HCT116 (cell line): Measurements from ENCODE around the gene SETD1B. TPM values are rescaled to one million over a fixed set of nuclear protein-coding genes. Genes with fewer than 3 reads are reported as not detected.

Experiments used
- ATAC-seq: fragments of 200-7000 bp; cut with Tn5 transposase; 2 replicates; pipeline ENCODE4 v1.9.1; 2020; ENCODE audit warnings: mild to moderate bottlenecking, moderate library complexity
- BruUV-seq: library from RNA; stranded (reverse); fragments of 400-500 nt; replicated peaks from 2 replicates; lab custom pipeline; 2021; lab: Mats Ljungman, UMichigan
- CTCF ChIA-PET: fragments of 300-600 bp; sonication (Branson Sonifier 250); formaldehyde crosslinking; loops from one replicate; lab custom pipeline; 2021; ENCODE audit warnings: antibody characterized with exemption; lab: Charles Lee
- POLR2A ChIA-PET: fragments of 300-600, 350-600 bp; sonication (Branson Sonifier 250); formaldehyde crosslinking; loops from one replicate; lab custom pipeline; 2021; ENCODE audit warnings: antibody characterized with exemption; lab: Charles Lee
- RAD21 ChIA-PET, 2 experiments: fragments of 300-600 bp; sonication (Branson Sonifier 250); formaldehyde crosslinking; loops; one replicate each; lab custom pipeline; 2023; ENCODE audit warnings: low total read pairs in 2 of 2; ENCODE audit not compliant: uncharacterized antibody in 2 of 2, unreplicated experiment in 2 of 2, low non-redundant PET in 1 of 2; lab: Charles Lee
- DNase-seq: peaks from one replicate; pipeline ENCODE4 v3.0.0-alpha.2; 2010; ENCODE audit warnings: low read depth, low spot score
- H2AFZ ChIP-seq: fragments of 200-600 bp; shearing (Covaris generic), sonication (generic); 2 replicates; pipeline ENCODE4 v1.6.1; 2017; ENCODE audit warnings: low read depth, mixed run types, mixed read lengths, antibody characterized with exemption, low read length; ENCODE audit not compliant: poor library complexity, severe bottlenecking
- H3K27ac ChIP-seq: 2 replicates; pipeline ENCODE4 v1.5.1; 2012; ENCODE audit warnings: low read depth, low read length
- H3K27me3 ChIP-seq: fragments of 200-600 bp; sonication (generic); 2 replicates; pipeline ENCODE4 v1.6.1; 2016; ENCODE audit warnings: mixed run types, low read length, mixed read lengths; ENCODE audit not compliant: insufficient read depth
- H3K36me3 ChIP-seq, 2 experiments: fragments of 200-500 bp in 1 of 2; fragments of 200-600 bp in 1 of 2; sonication (Bioruptor generic) in 1 of 2; sonication (generic) in 1 of 2; 2 replicates each; pipeline versions ENCODE4 v1.5.1 to v1.6.1; 2014 to 2016; ENCODE audit warnings: low read length in 2 of 2, inconsistent platforms in 1 of 2, mixed read lengths in 1 of 2, mixed run types in 1 of 2; ENCODE audit not compliant: insufficient read depth in 2 of 2, control insufficient read depth in 1 of 2
- H3K4me1 ChIP-seq, 2 experiments: fragments of 200-600 bp in 1 of 2; sonication (generic) in 1 of 2; 2 replicates each; pipeline versions ENCODE4 v1.5.1 to v1.6.1; 2012 to 2017; ENCODE audit warnings: low read length in 2 of 2, inconsistent platforms in 1 of 2, mild to moderate bottlenecking in 1 of 2, mixed read lengths in 1 of 2, mixed run types in 1 of 2, moderate library complexity in 1 of 2; ENCODE audit not compliant: insufficient read depth in 2 of 2, control insufficient read depth in 1 of 2
- H3K4me2 ChIP-seq: fragments of 200-600 bp; sonication (generic); 2 replicates; pipeline ENCODE4 v1.6.1; 2017; ENCODE audit warnings: mixed run types, low read length, mixed read lengths
- H3K4me3 ChIP-seq, 2 experiments: fragments of 200-600 bp in 1 of 2; sonication (generic) in 1 of 2; replicated peaks in 1 of 2; 2 replicates each; pipeline ENCODE4 v1.5.1; 2011 to 2016; ENCODE audit warnings: low read length in 2 of 2, control low read depth in 1 of 2, low read depth in 1 of 2, mild to moderate bottlenecking in 1 of 2, mixed read lengths in 1 of 2, mixed run types in 1 of 2
- H3K79me2 ChIP-seq: fragments of 200-600 bp; sonication (generic); 2 replicates; pipeline ENCODE4 v1.6.1; 2017; ENCODE audit warnings: mild to moderate bottlenecking, mixed run types, low read length, moderate library complexity, mixed read lengths; ENCODE audit not compliant: insufficient read depth
- H3K9ac ChIP-seq: fragments of 200-600 bp; sonication (generic); 2 replicates; pipeline ENCODE4 v1.6.1; 2016; ENCODE audit warnings: low read length, mixed read lengths
- H3K9me2 ChIP-seq: fragments of 200-600 bp; sonication (generic), shearing (Covaris generic); 2 replicates; pipeline ENCODE4 v1.6.1; 2017; ENCODE audit warnings: mixed run types, mild to moderate bottlenecking, moderate library complexity; ENCODE audit not compliant: insufficient read depth
- H3K9me3 ChIP-seq, 2 experiments: fragments of 200-500 bp in 1 of 2; fragments of 200-600 bp in 1 of 2; sonication (Bioruptor generic) in 1 of 2; sonication (generic) in 1 of 2; 2 replicates each; pipeline ENCODE4 v1.6.1; 2014 to 2017; ENCODE audit warnings: low read length in 2 of 2, mixed read lengths in 2 of 2, inconsistent platforms in 1 of 2, low read depth in 1 of 2, mild to moderate bottlenecking in 1 of 2, mixed run types in 1 of 2, moderate library complexity in 1 of 2; ENCODE audit not compliant: control insufficient read depth in 1 of 2, insufficient read depth in 1 of 2
- H4K20me1 ChIP-seq: fragments of 200-600 bp; sonication (generic), shearing (Covaris generic); 2 replicates; pipeline ENCODE4 v1.6.1; 2017; ENCODE audit warnings: mixed run types, mild to moderate bottlenecking, moderate library complexity; ENCODE audit not compliant: insufficient read depth
- EGR1 ChIP-seq: IDR thresholded peaks from 2 replicates; pipeline ENCODE4 v1.6.1; 2012; ENCODE audit warnings: low read depth
- EZH2 ChIP-seq: fragments of 200-600 bp; sonication (generic); IDR thresholded peaks from 2 replicates; pipeline ENCODE4 v1.6.1; 2017; ENCODE audit warnings: antibody characterized with exemption, mixed run types
- EZH2phosphoT487 ChIP-seq: fragments of 200-600 bp; IDR thresholded peaks from 2 replicates; pipeline ENCODE4 v1.6.1; 2018; ENCODE audit warnings: antibody characterized with exemption, borderline replicate concordance
- FOSL1 ChIP-seq: IDR thresholded peaks from 2 replicates; pipeline ENCODE4 v1.6.1; 2012; ENCODE audit warnings: low read depth
- JUND ChIP-seq: IDR thresholded peaks from 2 replicates; pipeline ENCODE4 v1.6.1; 2012
- REST ChIP-seq: IDR thresholded peaks from 2 replicates; pipeline ENCODE4 v1.6.1; 2012; ENCODE audit warnings: low read depth
- YY1 ChIP-seq: IDR thresholded peaks from 2 replicates; pipeline ENCODE4 v1.6.1; 2011; ENCODE audit warnings: low read length, low read depth, moderate library complexity, mild to moderate bottlenecking; ENCODE audit not compliant: insufficient replicate concordance; ENCODE audit errors: extremely low read depth
- ZFX ChIP-seq: fragments of 450-650 bp; IDR thresholded peaks from 2 replicates; pipeline ENCODE4 v1.6.1; 2017
- intact Hi-C: fragments of 100-400 bp; cut with micrococcal nuclease; formaldehyde crosslinking; loops from 2 replicates; pipeline ENCODE4 v1.10.0; 2022
- total RNA-seq: library from RNA; stranded (reverse); gene quantifications from one replicate; pipeline ENCODE4 v1.2.1, GENCODE V29; 2021; ENCODE audit not compliant: unreplicated experiment
- TF ChIP-seq, protein P1 (sequence below), 3 experiments: fragments of 200-600 bp in 1 of 3; sonication (generic) in 1 of 3; IDR thresholded peaks in 2 of 3; conservative IDR thresholded peaks in 1 of 3; 2 replicates each; pipeline ENCODE4 v1.5.1; 2012 to 2017; ENCODE audit warnings: low read depth in 2 of 3, low read length in 2 of 3, antibody characterized with exemption in 1 of 3, borderline replicate concordance in 1 of 3, control low read depth in 1 of 3, mild to moderate bottlenecking in 1 of 3, mixed read lengths in 1 of 3, mixed run types in 1 of 3, moderate library complexity in 1 of 3; ENCODE audit not compliant: insufficient read depth in 1 of 3

Gene SETD1B
- total RNA-seq, 1 experiment from 2014 or later, result 17.5 TPM

DNA sequence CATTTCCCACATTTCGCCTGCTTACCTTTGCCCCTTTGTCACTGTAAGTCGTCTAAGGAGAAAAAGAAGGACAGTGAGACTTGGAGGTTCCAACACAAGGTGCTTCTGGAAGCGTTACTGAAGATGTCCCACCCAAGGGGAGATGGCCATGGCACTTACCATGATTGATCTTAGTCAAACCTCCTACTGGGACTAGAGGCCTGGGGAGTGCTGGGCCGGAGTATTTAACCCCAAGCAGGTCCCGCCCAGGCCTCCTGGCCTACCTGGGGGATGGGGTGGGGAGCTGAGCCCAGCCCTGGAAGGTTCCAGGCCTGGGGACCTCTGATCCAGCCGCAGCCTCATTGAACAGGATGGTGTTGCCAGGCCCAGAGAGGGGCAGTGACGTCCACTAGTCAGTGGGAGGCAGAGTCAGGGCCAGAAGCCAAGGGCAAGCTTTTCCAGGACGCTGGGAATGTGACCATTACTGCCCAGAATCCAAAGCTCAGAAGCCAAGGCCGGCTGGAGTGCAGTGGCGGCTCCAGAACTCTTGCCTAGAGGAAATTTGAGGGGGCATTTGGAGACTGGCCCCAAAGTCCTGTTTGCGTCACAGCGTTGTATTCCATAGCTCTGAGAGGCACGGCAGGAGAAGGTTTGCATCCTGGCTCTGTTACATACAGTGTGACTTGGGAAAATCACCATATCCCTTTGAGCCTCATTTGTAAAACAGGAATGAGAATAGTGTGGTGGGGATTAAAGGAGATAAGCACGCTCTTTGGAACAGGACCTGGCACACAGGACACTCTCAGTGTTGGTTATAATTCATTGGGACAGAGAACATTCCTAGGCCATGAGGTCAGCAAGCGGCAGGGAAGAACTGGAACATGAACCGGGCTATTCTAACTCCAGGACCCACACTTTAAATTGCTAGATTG lies 55.1 kb downstream of the SETD1B start, which contains the start of gene HPD:
Gene HPD (minus strand): TSS at position 198 of the 911 bp plus-strand sequence. CDS start 36 bp downstream, at position 162.
- ATAC-seq (peak; percentile 81), DNase-seq (no peak)
- peak within 1 kb of the TSS; percentile 82 for H2AFZ ChIP-seq

DNA sequence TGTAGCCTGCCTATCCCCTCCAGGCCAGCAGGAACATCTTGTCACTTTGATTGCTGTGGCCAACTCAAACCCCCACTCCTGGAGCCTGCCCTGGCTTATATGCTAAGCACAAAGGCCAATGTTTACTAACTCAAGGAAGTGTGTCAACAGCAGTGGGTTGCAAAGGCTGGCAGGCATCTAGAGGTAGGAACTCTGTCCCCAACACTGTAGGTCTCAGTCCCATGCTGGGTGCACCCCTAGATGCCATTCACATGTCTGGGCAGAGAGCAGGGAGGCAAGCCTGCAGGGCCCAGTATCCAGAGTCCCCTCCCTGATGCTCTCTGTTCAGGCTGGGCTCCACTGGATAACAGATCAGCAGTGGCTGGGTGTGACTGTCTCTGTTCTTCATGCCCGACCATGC lies 56.4 kb downstream of the SETD1B start:
- Histone ChIP-seq H3K27ac (no peak overlapping the region), H3K9me3 (no peaks in the 10 kb centered on the region), H2AFZ (no peak overlapping the region), H3K36me3 (no peaks in the 10 kb centered on the region), H4K20me1 (no peaks in the 10 kb centered on the region), H3K4me3 (no peak overlapping the region), H3K79me2 (no peaks in the 10 kb centered on the region), H3K9ac (no peak overlapping the region), H3K4me2 (no peak overlapping the region), H3K27me3 (no peaks in the 10 kb centered on the region), H3K4me1 (peaks cover 15 to 28% of the 10 kb centered on the region in 2 experiments), H3K9me2 (no peaks in the 10 kb centered on the region)
- TF ChIP-seq, protein P1, sequence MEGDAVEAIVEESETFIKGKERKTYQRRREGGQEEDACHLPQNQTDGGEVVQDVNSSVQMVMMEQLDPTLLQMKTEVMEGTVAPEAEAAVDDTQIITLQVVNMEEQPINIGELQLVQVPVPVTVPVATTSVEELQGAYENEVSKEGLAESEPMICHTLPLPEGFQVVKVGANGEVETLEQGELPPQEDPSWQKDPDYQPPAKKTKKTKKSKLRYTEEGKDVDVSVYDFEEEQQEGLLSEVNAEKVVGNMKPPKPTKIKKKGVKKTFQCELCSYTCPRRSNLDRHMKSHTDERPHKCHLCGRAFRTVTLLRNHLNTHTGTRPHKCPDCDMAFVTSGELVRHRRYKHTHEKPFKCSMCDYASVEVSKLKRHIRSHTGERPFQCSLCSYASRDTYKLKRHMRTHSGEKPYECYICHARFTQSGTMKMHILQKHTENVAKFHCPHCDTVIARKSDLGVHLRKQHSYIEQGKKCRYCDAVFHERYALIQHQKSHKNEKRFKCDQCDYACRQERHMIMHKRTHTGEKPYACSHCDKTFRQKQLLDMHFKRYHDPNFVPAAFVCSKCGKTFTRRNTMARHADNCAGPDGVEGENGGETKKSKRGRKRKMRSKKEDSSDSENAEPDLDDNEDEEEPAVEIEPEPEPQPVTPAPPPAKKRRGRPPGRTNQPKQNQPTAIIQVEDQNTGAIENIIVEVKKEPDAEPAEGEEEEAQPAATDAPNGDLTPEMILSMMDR (IDR thresholded peaks at IDR 0.05 in 2 of 3, conservative IDR thresholded peaks at IDR 0.05 in 1 of 3; ENCODE audit: borderline replicate concordance in 1 of 3, insufficient read depth in 1 of 3, low read depth in 2 of 3, low read length in 2 of 3), result no peak
- TF ChIP-seq ZFX, result no peak
- no peak for TF ChIP-seq REST
- no peak for TF ChIP-seq EGR1
- TF ChIP-seq EZH2phosphoT487, result no peak
- TF ChIP-seq YY1, result no peak
- no peak for DNase-seq
- ChIA-PET CTCF (no interaction called here), POLR2A (no interaction called here), RAD21 (interaction anchor here in 1 of 2 experiments (1.1 kb wide), 1 partner anchor 66 kb away, joined by 3 read pairs; no protein-coding TSS in a partner anchor)
- intact Hi-C loops, result no loop called here
- ATAC-seq, result no peak
- BruUV-seq, result no TSS peak

More for the DNA sequence above, 55.1 kb downstream of the SETD1B start, which contains the start of gene HPD:
- CTCF ChIA-PET, result interaction anchor here (0.9 kb wide), 1 partner anchor 64 kb away, joined by 3 read pairs; no protein-coding TSS in a partner anchor
- Histone ChIP-seq H3K36me3 (no peaks in the 10 kb centered on the region), H3K27me3 (no peaks in the 10 kb centered on the region), H3K79me2 (no peaks in the 10 kb centered on the region), H3K9me3 (no peaks in the 10 kb centered on the region), H3K4me2 (peak within 1 kb of the TSS; percentile 61), H4K20me1 (no peaks in the 10 kb centered on the region), H3K9me2 (no peaks in the 10 kb centered on the region), H3K27ac (peak within 1 kb of the TSS; percentile 52), H3K4me3 (no peak within 1 kb of the TSS), H3K4me1 (peaks cover 15 to 28% of the 10 kb centered on the region in 2 experiments), H3K9ac (peak within 1 kb of the TSS; percentile 30)
- TF ChIP-seq FOSL1 (peak; percentile 46; the same call in 1 of the 2 replicates), EZH2 (no peak), JUND (peak; percentile 67)
- POLR2A ChIA-PET, result no interaction called here
- intact Hi-C loops, result no loop called here
- no TSS peak for BruUV-seq
- RAD21 ChIA-PET, result no interaction called here
